ENCODE results near the gene ZDHHC11.

GRCh38 chr5:863244-863805 is 12.5 kb upstream of the ZDHHC11 start:
- TF ChIP-seq RFX5 (IDR thresholded peaks at IDR 0.05; ENCODE audit: low read depth, low read length) (no peak), CTCF (conservative IDR thresholded peaks at IDR 0.05; ENCODE audit: low read depth, low read length) (no peak), POLR2A (IDR thresholded peaks at IDR 0.05; ENCODE audit: low read depth, low read length) (no peak), BHLHE40 (IDR thresholded peaks at IDR 0.05; ENCODE audit: low read depth, low read length) (no peak), ELK1 (IDR thresholded peaks at IDR 0.05; ENCODE audit: borderline replicate concordance, low read depth, low read length) (no peak), RAD21 (IDR thresholded peaks at IDR 0.05; ENCODE audit: low read length) (no peak), CEBPB (IDR thresholded peaks at IDR 0.05; ENCODE audit: low read depth, low read length) (no peak), MAFK (IDR thresholded peaks at IDR 0.05; ENCODE audit: low read depth, low read length) (no peak), MXI1 (IDR thresholded peaks at IDR 0.05; ENCODE audit: borderline replicate concordance, low read depth, low read length) (no peak)
